ENCODE data around the gene NAA10.

Gene NAA10

GRCh38 chrX:153974003-153974725 lies 39.3 kb upstream of the NAA10 start:
- Histone ChIP-seq H3K27me3 (no peaks in the 10 kb centered on the region), H3K9me3 (no peaks in the 10 kb centered on the region), H3K4me3 (ENCODE audit: low read depth in 1 of 2, low read length in 1 of 2) (peak overlapping the region; percentile 21 to 99), H3K36me3 (no peaks in the 10 kb centered on the region), H3K4me1 (ENCODE audit: control insufficient read depth in 1 of 2, insufficient read depth in 1 of 2, low read depth in 1 of 2, low read length in 1 of 2) (peaks cover 30 to 37% of the 10 kb centered on the region in 2 experiments), H3K27ac (peak overlapping the region; percentile 99)
- TF ChIP-seq, protein P1, sequence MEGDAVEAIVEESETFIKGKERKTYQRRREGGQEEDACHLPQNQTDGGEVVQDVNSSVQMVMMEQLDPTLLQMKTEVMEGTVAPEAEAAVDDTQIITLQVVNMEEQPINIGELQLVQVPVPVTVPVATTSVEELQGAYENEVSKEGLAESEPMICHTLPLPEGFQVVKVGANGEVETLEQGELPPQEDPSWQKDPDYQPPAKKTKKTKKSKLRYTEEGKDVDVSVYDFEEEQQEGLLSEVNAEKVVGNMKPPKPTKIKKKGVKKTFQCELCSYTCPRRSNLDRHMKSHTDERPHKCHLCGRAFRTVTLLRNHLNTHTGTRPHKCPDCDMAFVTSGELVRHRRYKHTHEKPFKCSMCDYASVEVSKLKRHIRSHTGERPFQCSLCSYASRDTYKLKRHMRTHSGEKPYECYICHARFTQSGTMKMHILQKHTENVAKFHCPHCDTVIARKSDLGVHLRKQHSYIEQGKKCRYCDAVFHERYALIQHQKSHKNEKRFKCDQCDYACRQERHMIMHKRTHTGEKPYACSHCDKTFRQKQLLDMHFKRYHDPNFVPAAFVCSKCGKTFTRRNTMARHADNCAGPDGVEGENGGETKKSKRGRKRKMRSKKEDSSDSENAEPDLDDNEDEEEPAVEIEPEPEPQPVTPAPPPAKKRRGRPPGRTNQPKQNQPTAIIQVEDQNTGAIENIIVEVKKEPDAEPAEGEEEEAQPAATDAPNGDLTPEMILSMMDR (IDR thresholded peaks at IDR 0.05): no peak

GRCh38 chrX:153973127-153974002 lies 38.5 kb upstream of the NAA10 start:
- Histone ChIP-seq H3K4me1 (ENCODE audit: control insufficient read depth in 1 of 2, insufficient read depth in 1 of 2, low read depth in 1 of 2, low read length in 1 of 2) (peaks cover 38 to 45% of the 10 kb centered on the region in 2 experiments), H3K36me3 (no peaks in the 10 kb centered on the region), H3K27ac (peak overlapping the region; percentile 99), H3K27me3 (no peaks in the 10 kb centered on the region), H3K4me3 (ENCODE audit: low read depth in 1 of 2, low read length in 1 of 2) (peak overlapping the region; percentile 57 to 99), H3K9me3 (no peaks in the 10 kb centered on the region)
- TF ChIP-seq, protein P1 (IDR thresholded peaks at IDR 0.05): no peak

GRCh38 chrX:153972368-153973126 lies 37.7 kb upstream of the NAA10 start, which contains the start of gene TMEM187:
TSS of gene TMEM187 (plus strand) at chrX:153972754. CDS start at chrX:153982063, 9,309 bp downstream.
- Histone ChIP-seq H3K9me3 (no peaks in the 10 kb centered on the region), H3K4me3 (ENCODE audit: low read depth in 1 of 2, low read length in 1 of 2) (peak within 1 kb of the TSS; percentile 84 to 99), H3K27me3 (no peaks in the 10 kb centered on the region), H3K27ac (peak within 1 kb of the TSS; percentile 99), H3K4me1 (ENCODE audit: control insufficient read depth in 1 of 2, insufficient read depth in 1 of 2, low read depth in 1 of 2, low read length in 1 of 2) (peaks cover 46 to 53% of the 10 kb centered on the region in 2 experiments), H3K36me3 (no peaks in the 10 kb centered on the region)
- TF ChIP-seq, protein P1 (IDR thresholded peaks at IDR 0.05): no peak

GRCh38 chrX:153971450-153972367 lies 36.9 kb upstream of the NAA10 start, which contains the start of gene HCFC1:
TSS of gene HCFC1 (minus strand) at chrX:153971818. CDS start at chrX:153970840, 978 bp downstream.
- no peaks in the 10 kb centered on the region for H3K36me3 ChIP-seq
- TF ChIP-seq, protein P1 (IDR thresholded peaks at IDR 0.05): peak; percentile 2
- H3K4me3 ChIP-seq (ENCODE audit: low read depth in 1 of 2, low read length in 1 of 2): peak within 1 kb of the TSS; percentile 84 to 99
- H3K4me1 ChIP-seq (ENCODE audit: control insufficient read depth in 1 of 2, insufficient read depth in 1 of 2, low read depth in 1 of 2, low read length in 1 of 2): peaks cover 55 to 61% of the 10 kb centered on the region in 2 experiments
- no peaks in the 10 kb centered on the region for H3K9me3 ChIP-seq
- peak within 1 kb of the TSS; percentile 99 for H3K27ac ChIP-seq
- H3K27me3 ChIP-seq: no peaks in the 10 kb centered on the region

Data from neutrophil (primary cell).